HFFc6 (cell line): ENCODE data around the gene PLA2G6. TPM values are rescaled to one million over a fixed set of nuclear protein-coding genes. Genes with fewer than 3 reads are reported as not detected.

Experiments used
- DNase-seq: peaks from one replicate; pipeline ENCODE4 v3.0.0-alpha.2; 2018
- H3K27ac Mint-ChIP-seq: 2 replicates; pipeline ENCODE4 v1.8.0; 2020; ENCODE audit warnings: mild to moderate bottlenecking, mixed read lengths
- H3K27me3 Mint-ChIP-seq: 2 replicates; pipeline ENCODE4 v1.8.0; 2021; ENCODE audit warnings: mild to moderate bottlenecking, moderate library complexity, mixed read lengths; ENCODE audit not compliant: insufficient read depth
- H3K36me3 Mint-ChIP-seq: 2 replicates; pipeline ENCODE4 v1.8.0; 2021; ENCODE audit warnings: low read depth, mixed read lengths
- H3K4me1 Mint-ChIP-seq: 2 replicates; pipeline ENCODE4 v1.8.0; 2020; ENCODE audit warnings: low read depth, mixed read lengths
- H3K4me3 Mint-ChIP-seq: 2 replicates; pipeline ENCODE4 v1.8.0; 2020; ENCODE audit warnings: mild to moderate bottlenecking, moderate library complexity, mixed read lengths
- H3K9me3 Mint-ChIP-seq: 2 replicates; pipeline ENCODE4 v1.8.0; 2020; ENCODE audit warnings: mild to moderate bottlenecking, mixed read lengths
- CTCF ChIP-seq: fragments of 200-600 bp; sonication (generic); IDR thresholded peaks from 2 replicates; pipeline ENCODE4 v1.5.0; 2021; ENCODE audit warnings: antibody characterized with exemption, mild to moderate bottlenecking
- total RNA-seq, 6 experiments: library from RNA; stranded (reverse); fragmentation: NEBNext Ultra II Directional; extraction: Animal tissue kit (Norgen Biotek cat#: 25700); gene quantifications; 2 replicates in 1 of 6; 3 replicates in 5 of 6; pipeline ENCODE4 v1.2.3, GENCODE V29; 2021

The PLA2G6 gene
- total RNA-seq, 6 experiments from 2014 or later, result 4.1 to 6.6 (median 5.3) TPM

GRCh38 chr22:38111925-38112355, 69.7 kb downstream of the PLA2G6 start:
- Mint-ChIP-seq H3K4me1 (peaks cover 22% of the 10 kb centered on the region), H3K27ac (no peak overlapping the region)
- DNase-seq, result no peak

GRCh38 chr22:38110863-38111852, 70.5 kb downstream of the PLA2G6 start:
- DNase-seq, result no peak
- no peak for TF ChIP-seq CTCF
- Mint-ChIP-seq H3K36me3 (no peaks in the 10 kb centered on the region), H3K27ac (no peak overlapping the region), H3K27me3 (peaks cover 5% of the 10 kb centered on the region), H3K4me3 (no peak overlapping the region), H3K9me3 (peaks cover 3% of the 10 kb centered on the region; the same call in 1 of the 2 replicates), H3K4me1 (peaks cover 22% of the 10 kb centered on the region)

More at GRCh38 chr22:38111925-38112355, 69.7 kb downstream of the PLA2G6 start:
- Mint-ChIP-seq H3K4me3 (no peak overlapping the region), H3K27me3 (peaks cover 5% of the 10 kb centered on the region), H3K9me3 (peaks cover 3% of the 10 kb centered on the region; the same call in 1 of the 2 replicates), H3K36me3 (no peaks in the 10 kb centered on the region)
- TF ChIP-seq CTCF, result no peak

- Mint-ChIP-seq H3K4me1 (peaks cover 22% of the 10 kb centered on the region), H3K27ac (no peak within 1 kb of the TSS)
Observed at GRCh38 chr22:38110008-38110862, 71.4 kb downstream of the PLA2G6 start, which contains the start of gene BAIAP2L2. BAIAP2L2 (minus strand) TSS chr22:38110684; CDS start chr22:38110525, 159 bp downstream.

GRCh38 chr22:38109371-38110001, 72.1 kb downstream of the PLA2G6 start:
- Mint-ChIP-seq H3K9me3 (peaks cover 3% of the 10 kb centered on the region; the same call in 1 of the 2 replicates), H3K4me1 (peaks cover 18% of the 10 kb centered on the region), H3K27me3 (peaks cover 5% of the 10 kb centered on the region), H3K36me3 (no peaks in the 10 kb centered on the region), H3K27ac (no peak overlapping the region), H3K4me3 (no peak overlapping the region)
- DNase-seq, result no peak
- TF ChIP-seq CTCF, result no peak

More at GRCh38 chr22:38110008-38110862, 71.4 kb downstream of the PLA2G6 start, which contains the start of gene BAIAP2L2:
- peaks cover 5% of the 10 kb centered on the region for H3K27me3 Mint-ChIP-seq
- H3K36me3 Mint-ChIP-seq, result no peaks in the 10 kb centered on the region
- TF ChIP-seq CTCF, result no peak
- DNase-seq, result no peak
- no peak within 1 kb of the TSS for H3K4me3 Mint-ChIP-seq
- H3K9me3 Mint-ChIP-seq, result peaks cover 3% of the 10 kb centered on the region; the same call in 1 of the 2 replicates
